ENCODE measurements around the gene OTP. TPM values are rescaled to one million over a fixed set of nuclear protein-coding genes. Genes with fewer than 3 reads are reported as not detected.

OTP gene
- total and polyA plus RNA-seq, 10 of the 15 experiments (the other 5 are each of a cell fraction or from before 2014, with no cell fraction given), result 0.31 to 8.8 (median 2.4) TPM

DNA sequence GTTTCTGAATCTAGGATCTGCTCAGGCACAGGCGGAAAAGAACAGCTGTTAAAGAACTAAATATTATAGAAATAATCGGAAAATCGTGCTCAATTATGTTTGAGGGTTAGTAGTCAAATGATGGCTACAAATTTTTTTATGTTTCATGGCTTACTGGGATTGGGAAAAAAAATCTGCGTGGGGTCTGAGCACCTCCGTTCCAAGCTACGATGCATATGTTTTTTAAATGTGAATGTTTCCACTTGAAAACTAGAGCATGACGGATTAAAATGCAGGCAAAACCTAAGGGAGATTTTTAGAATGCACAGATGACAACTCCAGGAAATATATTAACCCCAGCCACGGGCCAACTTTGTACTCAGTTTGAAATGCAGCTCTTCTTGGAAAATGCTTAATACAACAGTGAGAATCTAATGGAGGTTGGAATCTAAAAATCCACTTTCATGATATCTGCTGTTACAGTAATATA is 5.3 kb downstream of the OTP start:
- Histone ChIP-seq H3K9ac (ENCODE audit: control insufficient read depth, insufficient read depth, low read length) (no peak overlapping the region), H4K20me1 (ENCODE audit: control insufficient read depth, insufficient read depth) (no peaks in the 10 kb centered on the region), H3K27ac (ENCODE audit: control insufficient read depth, insufficient read depth) (no peak overlapping the region), H3K4me3 (no peak overlapping the region), H3K27me3 (replicated peaks in 1 of 2; ENCODE audit: control insufficient read depth in 2 of 2, insufficient read depth in 2 of 2, low read length in 1 of 2) (peaks cover 1 to 23% of the 10 kb centered on the region in 2 experiments; a peak in 3 of 4 replicates), H3K9me3 (replicated peaks; ENCODE audit: control insufficient read depth, insufficient read depth, low read length) (peaks cover 14% of the 10 kb centered on the region), H3K4me2 (ENCODE audit: control insufficient read depth, insufficient read depth) (no peak overlapping the region; the same call in 1 of the 2 replicates), H2AFZ (ENCODE audit: control insufficient read depth, low read depth, low read length) (no peak overlapping the region), H3K4me1 (ENCODE audit: control insufficient read depth, insufficient read depth, low read length) (no peaks in the 10 kb centered on the region; the same call in 1 of the 2 replicates), H3K79me2 (ENCODE audit: control insufficient read depth, insufficient read depth, low read length) (no peaks in the 10 kb centered on the region), H3K36me3 (ENCODE audit: control insufficient read depth in 2 of 2, insufficient read depth in 2 of 2, low read length in 1 of 2) (no peaks in the 10 kb centered on the region)
- ChIA-PET SMC1A (ENCODE audit: uncharacterized antibody, unreplicated experiment) (interaction anchor here (0.7 to 3.1 kb wide), 12 partner anchors 10 to 589 kb away, joined by 3 to 11 read pairs (median 4); no protein-coding TSS in a partner anchor), CTCF (interaction anchor here (0.6 to 1.2 kb wide), 7 partner anchors 13 to 376 kb away, joined by 3 to 4 read pairs (median 3); no protein-coding TSS in a partner anchor), RAD21 (ENCODE audit: unreplicated experiment) (interaction anchor here (0.6 to 2.2 kb wide), 8 partner anchors 14 to 377 kb away, joined by 3 to 10 read pairs (median 3); no protein-coding TSS in a partner anchor), POLR2A (interaction anchor here (0.6 to 1.7 kb wide), 4 partner anchors 9 to 222 kb away, joined by 3 to 8 read pairs (median 4); no protein-coding TSS in a partner anchor)
- no TSS peak for BruUV-seq (replicated peaks)
- 59% methylated on average over 8 of the region's 8 CpGs for WGBS (ENCODE audit: insufficient coverage, insufficient replicate concordance, low lambda C conversion rate, missing lambda C conversion rate)
- ATAC-seq, result no peak
- in situ Hi-C loops (cut with MboI) (no loop called here), intact Hi-C loops (cut with micrococcal nuclease; ENCODE audit: unreplicated experiment) (loop anchor here (5.0 kb wide), 4 partner anchors 141 to 534 kb away; partner anchors contain the start of genes TBCA and WDR41)
- DNase-seq (ENCODE audit: low read depth, low spot score), result no peak
- no peak for FAIRE-seq
- TF ChIP-seq POLR2AphosphoS2 (IDR thresholded peaks at IDR 0.05; ENCODE audit: low read depth, low read length) (no peak), RAD51 (IDR thresholded peaks at IDR 0.05) (no peak), YBX1 (IDR thresholded peaks at IDR 0.05) (no peak), EZH2 (IDR thresholded peaks at IDR 0.05; ENCODE audit: borderline replicate concordance, control insufficient read depth, low read depth, low read length) (no peak), NRF1 (conservative IDR thresholded peaks at IDR 0.05; ENCODE audit: low read depth, low read length) (no peak), SPI1 (IDR thresholded peaks at IDR 0.05; ENCODE audit: borderline replicate concordance, insufficient read depth, low read depth, low read length) (no peak), SREBF1 (IDR thresholded peaks at IDR 0.05; ENCODE audit: low read length) (no peak), LARP7 (IDR thresholded peaks at IDR 0.05) (no peak), FOXK2 (IDR thresholded peaks at IDR 0.05) (no peak)
- TF ChIP-seq, protein P1, sequence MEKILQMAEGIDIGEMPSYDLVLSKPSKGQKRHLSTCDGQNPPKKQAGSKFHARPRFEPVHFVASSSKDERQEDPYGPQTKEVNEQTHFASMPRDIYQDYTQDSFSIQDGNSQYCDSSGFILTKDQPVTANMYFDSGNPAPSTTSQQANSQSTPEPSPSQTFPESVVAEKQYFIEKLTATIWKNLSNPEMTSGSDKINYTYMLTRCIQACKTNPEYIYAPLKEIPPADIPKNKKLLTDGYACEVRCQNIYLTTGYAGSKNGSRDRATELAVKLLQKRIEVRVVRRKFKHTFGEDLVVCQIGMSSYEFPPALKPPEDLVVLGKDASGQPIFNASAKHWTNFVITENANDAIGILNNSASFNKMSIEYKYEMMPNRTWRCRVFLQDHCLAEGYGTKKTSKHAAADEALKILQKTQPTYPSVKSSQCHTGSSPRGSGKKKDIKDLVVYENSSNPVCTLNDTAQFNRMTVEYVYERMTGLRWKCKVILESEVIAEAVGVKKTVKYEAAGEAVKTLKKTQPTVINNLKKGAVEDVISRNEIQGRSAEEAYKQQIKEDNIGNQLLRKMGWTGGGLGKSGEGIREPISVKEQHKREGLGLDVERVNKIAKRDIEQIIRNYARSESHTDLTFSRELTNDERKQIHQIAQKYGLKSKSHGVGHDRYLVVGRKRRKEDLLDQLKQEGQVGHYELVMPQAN (conservative IDR thresholded peaks at IDR 0.05), result no peak
- TF ChIP-seq, protein P2, sequence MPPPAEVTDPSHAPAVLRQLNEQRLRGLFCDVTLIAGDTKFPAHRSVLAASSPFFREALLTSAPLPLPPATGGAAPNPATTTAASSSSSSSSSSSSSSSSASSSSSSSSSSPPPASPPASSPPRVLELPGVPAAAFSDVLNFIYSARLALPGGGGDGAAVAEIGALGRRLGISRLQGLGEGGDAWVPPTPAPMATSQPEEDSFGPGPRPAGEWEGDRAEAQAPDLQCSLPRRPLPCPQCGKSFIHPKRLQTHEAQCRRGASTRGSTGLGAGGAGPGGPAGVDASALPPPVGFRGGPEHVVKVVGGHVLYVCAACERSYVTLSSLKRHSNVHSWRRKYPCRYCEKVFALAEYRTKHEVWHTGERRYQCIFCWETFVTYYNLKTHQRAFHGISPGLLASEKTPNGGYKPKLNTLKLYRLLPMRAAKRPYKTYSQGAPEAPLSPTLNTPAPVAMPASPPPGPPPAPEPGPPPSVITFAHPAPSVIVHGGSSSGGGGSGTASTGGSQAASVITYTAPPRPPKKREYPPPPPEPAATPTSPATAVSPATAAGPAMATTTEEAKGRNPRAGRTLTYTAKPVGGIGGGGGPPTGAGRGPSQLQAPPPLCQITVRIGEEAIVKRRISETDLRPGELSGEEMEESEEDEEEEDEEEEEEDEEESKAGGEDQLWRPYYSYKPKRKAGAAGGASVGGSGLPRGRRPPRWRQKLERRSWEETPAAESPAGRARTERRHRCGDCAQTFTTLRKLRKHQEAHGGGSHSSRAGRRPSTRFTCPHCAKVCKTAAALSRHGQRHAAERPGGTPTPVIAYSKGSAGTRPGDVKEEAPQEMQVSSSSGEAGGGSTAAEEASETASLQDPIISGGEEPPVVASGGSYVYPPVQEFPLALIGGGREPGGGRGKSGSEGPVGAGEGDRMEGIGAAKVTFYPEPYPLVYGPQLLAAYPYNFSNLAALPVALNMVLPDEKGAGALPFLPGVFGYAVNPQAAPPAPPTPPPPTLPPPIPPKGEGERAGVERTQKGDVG (CRISPR knock-in tag; IDR thresholded peaks at IDR 0.05), result no peak
